ENCODE data around the gene TBC1D17.

Gene TBC1D17

GRCh38 chr19:49895566-49896297 lies 18.2 kb downstream of the TBC1D17 start:
- DNase-seq: no peak

DNA sequence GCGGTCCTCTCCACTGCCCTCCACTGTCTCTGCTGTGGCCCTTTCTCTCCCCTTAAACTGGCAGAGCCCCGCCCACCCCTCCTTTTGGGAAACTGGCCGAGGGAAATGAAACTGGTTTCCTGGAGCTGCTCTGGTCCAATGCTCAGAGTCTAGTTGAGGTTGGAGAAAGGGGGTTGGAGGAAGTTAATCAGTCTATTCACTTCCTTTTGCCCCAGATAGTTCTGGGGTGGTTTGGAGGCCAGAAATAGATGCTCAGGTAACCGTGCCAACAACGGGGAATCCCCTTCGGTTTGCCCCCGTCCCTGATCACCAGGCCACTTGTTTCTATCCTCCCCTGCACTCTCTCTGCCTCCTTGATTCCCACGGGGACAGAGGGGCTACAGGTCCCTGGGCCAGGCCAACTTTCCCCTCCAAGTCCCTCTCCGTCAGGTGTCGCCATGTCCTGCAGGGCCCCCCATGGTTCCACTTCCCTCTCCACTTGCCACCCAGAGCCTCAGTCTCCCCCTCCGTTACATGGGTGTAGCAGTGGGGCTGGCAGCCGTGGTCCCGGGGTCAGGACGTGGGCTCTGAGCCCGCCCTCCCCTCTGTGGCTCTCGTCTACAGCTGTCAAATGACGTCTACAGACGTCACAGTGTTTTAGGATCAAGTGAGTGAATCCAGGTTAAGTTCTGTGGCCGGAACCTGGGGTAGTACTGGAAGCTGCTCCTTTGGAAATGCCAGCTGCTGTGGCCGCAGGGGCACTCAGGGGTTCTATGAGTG lies 19.5 kb downstream of the TBC1D17 start, which contains the start of gene IL4I1:
IL4I1 (minus strand) TSS at position 25 of the 759 bp plus-strand sequence. CDS start 727 bp downstream, outside the sequence.
- DNase-seq: peak; percentile 84

GRCh38 chr19:49904136-49904535 lies 26.6 kb downstream of the TBC1D17 start:
- no peak for DNase-seq

GRCh38 chr19:49906879-49907564 lies 29.5 kb downstream of the TBC1D17 start:
- no peak for DNase-seq

GRCh38 chr19:49907745-49908446 lies 30.4 kb downstream of the TBC1D17 start:
- peak; percentile 43 for DNase-seq

DNA sequence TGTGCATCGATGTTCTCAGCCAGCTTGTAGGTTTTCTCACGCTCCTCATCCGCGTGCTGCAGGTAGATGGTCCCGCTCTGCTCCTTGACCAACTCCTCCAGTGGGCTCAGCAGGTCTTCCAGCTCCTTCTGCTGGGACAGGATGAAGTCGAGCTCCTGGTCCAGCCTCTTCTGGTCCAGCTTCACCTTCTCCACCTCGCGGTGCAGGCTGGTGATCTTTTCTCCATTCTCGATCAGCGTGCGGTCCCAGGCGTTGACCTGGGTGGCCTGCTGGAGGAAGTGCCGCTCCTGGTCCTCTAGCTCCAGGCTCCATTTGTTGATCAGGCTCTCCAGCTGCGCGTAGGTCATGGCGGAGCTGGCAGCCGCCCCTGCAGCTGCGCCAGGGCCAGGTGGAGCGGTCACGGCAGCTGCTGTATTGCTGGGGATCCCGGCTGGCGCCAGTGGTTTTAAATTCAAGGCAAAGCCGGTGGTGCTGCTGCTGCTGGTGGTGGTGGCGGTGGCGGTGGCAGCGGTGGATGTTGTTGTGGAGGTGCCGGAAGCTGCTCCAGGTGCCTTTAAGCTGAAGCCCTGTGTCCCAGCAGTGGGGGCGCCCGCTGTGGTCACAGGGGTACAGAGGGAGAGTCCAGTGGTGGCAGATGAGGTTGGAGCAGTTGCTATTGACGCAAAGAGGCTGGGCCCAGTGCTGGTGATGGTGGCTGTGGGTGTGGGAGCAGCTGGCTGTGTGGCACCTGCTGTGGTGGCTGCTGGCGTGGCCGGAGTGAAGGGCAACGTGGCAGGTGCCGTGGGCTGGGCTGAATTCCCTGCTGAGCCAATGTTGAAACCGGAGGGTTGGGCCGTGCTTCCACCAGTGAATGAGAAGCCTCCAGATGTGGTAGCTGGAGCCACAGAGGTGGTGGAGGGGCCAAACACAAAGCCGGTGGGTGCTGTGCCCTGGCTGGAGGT lies 31.2 kb downstream of the TBC1D17 start:
- DNase-seq: no peak

- DNase-seq: no peak
Measured at GRCh38 chr19:49910179-49910578, 32.7 kb downstream of the TBC1D17 start.

DNA sequence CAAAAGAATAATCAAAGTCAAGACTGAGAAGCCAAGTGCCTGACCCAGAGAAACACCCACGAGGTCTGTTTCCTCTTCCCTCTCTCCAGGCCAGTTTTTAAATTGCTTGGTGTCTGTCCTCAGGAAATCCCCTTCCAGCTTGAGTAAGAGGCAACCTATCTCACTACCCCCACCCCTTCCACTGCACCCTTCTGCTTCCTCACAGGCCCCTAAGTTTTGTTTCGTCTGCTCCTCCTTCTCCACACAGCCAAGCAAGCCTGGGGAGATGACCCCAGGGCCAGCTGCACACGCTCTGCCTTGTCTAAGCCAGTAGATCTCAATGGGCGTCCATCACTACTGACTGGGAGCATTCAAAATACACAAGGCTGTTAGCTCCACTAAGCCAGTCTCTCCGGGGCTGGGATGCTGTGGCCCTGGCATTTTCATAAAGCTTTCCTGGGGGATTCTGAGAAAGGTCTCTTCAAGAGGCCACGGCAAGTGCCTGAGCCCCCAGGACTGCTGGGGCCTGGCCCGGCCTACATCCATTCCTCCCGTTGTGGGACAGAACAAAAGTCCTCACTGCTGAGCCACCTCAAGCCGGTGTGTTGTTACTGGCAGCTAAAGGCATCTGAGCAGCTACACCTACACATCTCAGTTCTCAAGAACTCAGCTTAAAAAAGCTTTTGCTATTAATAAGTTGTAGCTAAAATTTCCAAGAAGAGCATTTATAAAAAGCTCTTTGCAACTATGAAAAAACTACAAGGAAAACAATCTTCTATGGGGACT lies 34.1 kb downstream of the TBC1D17 start:
- peak; percentile 65 for DNase-seq

DNA sequence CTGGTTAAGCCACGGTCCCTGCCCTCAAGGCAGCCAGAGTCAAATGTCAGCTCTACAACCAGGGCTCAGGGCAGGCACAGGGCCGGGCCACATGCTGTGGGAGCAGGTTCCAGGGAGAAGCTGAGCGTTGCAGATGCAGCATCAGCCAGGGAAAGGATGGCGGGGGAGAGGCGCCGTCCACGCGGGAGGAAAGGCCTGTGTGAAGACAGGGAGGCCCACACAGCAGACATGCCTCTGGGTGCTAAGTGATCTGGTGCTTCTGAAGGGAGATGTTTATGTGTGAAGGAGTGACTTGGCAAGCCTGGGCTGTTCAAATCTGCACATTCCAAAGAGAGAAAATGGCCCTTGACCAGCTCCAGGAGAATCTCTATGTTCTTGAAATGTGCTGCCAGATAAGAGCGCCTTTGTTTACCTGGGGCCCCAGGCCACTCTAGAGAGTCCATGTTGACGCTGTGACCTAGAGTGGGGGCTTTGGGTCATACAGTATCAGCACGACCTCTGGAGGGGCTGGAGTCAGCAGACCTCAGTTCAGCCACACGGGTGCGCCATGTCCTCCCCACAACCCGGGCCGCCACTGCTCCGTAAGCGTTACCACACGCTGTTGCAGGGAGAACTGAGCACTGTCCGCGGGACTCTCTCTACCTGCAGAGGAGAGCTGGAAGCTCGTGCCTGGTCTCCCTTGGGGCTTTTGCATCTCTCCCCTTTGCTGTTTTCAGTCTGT lies 35.6 kb downstream of the TBC1D17 start:
- no peak for DNase-seq

DNA sequence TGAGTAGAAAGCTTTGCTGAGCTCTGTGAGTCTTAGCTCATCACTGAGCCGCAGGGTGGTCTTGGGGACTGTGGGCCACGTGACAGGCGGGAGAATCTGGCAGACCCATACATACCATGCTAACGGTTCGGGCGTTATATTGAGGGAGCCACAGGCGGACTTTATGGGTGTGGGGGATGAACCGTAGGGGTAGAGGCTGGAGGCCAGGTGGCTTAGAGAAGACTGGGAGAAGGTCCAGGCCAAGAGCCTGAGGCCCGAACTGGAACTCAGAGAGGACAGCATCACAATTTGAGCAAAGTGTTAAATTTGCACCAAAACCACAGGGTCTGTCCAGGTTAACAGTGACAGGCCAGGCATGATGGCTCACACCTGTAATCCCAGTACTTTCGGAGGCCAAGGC lies 36.2 kb downstream of the TBC1D17 start:
- DNase-seq: no peak

GRCh38 chr19:49915271-49915670 lies 37.8 kb downstream of the TBC1D17 start:
- DNase-seq: no peak

GRCh38 chr19:49916839-49917733 lies 39.6 kb downstream of the TBC1D17 start:
- DNase-seq: no peak

- no peak for DNase-seq
Measured at GRCh38 chr19:49918089-49918488, 40.6 kb downstream of the TBC1D17 start.

- peak; percentile 1 for DNase-seq
Measured at GRCh38 chr19:49920624-49921363, 43.3 kb downstream of the TBC1D17 start.

GRCh38 chr19:49921871-49922795 lies 44.6 kb downstream of the TBC1D17 start:
- no peak for DNase-seq

DNA sequence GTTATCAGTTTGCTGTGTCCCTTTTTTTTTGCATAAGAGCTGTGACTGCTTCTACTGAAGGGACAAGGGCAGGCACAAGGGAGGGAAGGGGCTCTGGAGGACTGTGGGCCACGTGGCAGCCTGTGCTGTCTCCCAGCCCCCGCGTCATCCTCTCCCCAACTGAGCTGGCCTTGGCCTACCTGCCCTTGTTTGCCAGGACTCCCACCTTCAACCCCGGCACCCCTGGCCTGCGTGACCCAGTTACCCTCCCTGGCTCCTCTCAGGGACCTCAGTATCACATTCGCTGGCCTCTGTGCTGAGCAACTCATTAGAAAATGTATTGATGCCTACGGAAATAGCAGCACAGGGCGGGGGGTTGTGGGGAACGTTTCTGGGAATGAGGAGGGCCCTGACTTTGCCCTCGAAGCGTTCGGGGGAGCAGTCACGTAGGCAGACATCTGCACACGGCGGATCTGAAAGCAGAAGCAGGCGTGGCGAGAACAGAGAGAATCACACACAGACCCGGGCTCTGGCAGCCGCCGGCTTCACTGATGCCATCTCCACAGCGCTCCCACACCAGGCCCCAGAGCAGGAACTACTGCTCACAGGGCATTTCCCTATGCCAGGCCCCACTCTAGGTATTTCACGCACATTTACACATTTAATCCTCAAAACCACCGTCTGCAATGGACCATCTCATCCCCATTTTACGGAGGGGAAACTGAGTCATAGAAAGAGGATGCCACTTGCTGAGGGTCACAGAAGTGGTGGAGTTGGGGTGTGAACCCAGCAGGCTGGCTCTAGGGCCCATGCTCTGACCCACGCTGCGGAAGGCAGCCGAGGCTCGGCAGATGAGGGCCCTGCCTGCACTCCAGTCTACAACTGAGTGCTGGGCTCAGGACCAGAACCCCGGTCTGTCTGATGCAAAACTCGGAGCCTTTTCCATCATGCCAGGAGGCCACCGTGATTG lies 45.8 kb downstream of the TBC1D17 start:
- DNase-seq: no peak

Measured in CD4-positive, alpha-beta T cell treated with Interleukin-15 for 1 hour (primary cell).